Vagina (tissue), 2 donors: Measurements from ENCODE around the gene ZMAT3.

Source experiments
- POLR2A ChIP-seq, 2 donors: fragments of 450-650 bp; IDR thresholded peaks; one replicate each; pipeline ENCODE4 v1.6.1; 2017; ENCODE audit warnings: antibody characterized with exemption in 2 of 2, mild to moderate bottlenecking in 2 of 2, moderate library complexity in 2 of 2
- TF ChIP-seq, protein P1 (sequence below), 3 experiments: fragments of 450-650 bp in 2 of 3; fragments of 200-600 bp in 1 of 3; sonication (generic) in 1 of 3; IDR thresholded peaks; one replicate each; pipeline ENCODE4 v1.5.1; 2017 to 2019; ENCODE audit warnings: antibody characterized with exemption in 3 of 3, mild to moderate bottlenecking in 2 of 3, moderate library complexity in 2 of 3

DNA sequence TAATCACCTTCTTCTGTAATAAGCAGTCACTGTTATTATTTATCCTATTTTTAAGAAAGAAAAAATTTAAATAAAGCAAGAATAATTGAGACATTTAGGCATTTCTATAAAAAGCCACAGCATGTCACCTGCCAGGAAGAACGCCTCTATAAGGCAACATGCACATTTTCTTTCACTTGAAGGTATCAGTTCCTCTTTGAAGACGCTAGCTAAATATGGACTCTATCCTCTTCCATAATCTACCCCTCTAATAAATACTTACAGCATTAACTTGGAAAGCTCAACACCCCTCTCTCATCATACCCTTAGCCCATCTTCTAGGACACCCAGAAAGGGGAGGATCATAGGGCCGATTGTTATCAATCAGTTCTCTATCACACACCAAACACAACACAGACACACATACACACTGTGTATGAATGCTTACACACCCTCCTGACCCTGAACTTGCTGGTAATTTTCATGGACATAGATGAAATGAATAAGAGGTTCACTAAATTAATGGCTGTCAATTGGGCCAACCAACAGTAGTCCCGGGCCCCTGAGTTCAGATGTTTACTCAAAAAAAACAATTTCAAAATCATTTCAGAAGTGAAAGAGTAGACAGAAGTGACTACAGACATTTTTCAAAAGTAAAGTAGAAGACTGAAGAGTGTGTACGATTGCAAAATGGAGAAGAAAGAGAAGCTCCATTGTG is 102.5 kb downstream of the ZMAT3 start:
- no peak for TF ChIP-seq POLR2A (IDR thresholded peaks at IDR 0.05)
- TF ChIP-seq, protein P1, sequence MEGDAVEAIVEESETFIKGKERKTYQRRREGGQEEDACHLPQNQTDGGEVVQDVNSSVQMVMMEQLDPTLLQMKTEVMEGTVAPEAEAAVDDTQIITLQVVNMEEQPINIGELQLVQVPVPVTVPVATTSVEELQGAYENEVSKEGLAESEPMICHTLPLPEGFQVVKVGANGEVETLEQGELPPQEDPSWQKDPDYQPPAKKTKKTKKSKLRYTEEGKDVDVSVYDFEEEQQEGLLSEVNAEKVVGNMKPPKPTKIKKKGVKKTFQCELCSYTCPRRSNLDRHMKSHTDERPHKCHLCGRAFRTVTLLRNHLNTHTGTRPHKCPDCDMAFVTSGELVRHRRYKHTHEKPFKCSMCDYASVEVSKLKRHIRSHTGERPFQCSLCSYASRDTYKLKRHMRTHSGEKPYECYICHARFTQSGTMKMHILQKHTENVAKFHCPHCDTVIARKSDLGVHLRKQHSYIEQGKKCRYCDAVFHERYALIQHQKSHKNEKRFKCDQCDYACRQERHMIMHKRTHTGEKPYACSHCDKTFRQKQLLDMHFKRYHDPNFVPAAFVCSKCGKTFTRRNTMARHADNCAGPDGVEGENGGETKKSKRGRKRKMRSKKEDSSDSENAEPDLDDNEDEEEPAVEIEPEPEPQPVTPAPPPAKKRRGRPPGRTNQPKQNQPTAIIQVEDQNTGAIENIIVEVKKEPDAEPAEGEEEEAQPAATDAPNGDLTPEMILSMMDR (IDR thresholded peaks at IDR 0.05), result no peak
